ENCODE results near the gene CHODL.

CHODL gene

GRCh38 chr21:18274370-18274769 lies 29.7 kb downstream of the CHODL start:
- H3K9ac ChIP-seq, result no peak overlapping the region
- H3K27me3 ChIP-seq (ENCODE audit: control insufficient read depth, insufficient read depth, low read length), result no peaks in the 10 kb centered on the region
- H3K27ac ChIP-seq, result no peak overlapping the region
- H3K4me3 ChIP-seq (ENCODE audit: low read depth, low read length), result no peak overlapping the region
- H3K4me2 ChIP-seq (ENCODE audit: low read length), result no peak overlapping the region
- H3K36me3 ChIP-seq (ENCODE audit: control insufficient read depth, insufficient read depth, low read length), result no peaks in the 10 kb centered on the region
- H3K9me3 ChIP-seq (ENCODE audit: control insufficient read depth, low read length), result no peaks in the 10 kb centered on the region
- H3K4me1 ChIP-seq, result no peaks in the 10 kb centered on the region
- TF ChIP-seq, protein P1, sequence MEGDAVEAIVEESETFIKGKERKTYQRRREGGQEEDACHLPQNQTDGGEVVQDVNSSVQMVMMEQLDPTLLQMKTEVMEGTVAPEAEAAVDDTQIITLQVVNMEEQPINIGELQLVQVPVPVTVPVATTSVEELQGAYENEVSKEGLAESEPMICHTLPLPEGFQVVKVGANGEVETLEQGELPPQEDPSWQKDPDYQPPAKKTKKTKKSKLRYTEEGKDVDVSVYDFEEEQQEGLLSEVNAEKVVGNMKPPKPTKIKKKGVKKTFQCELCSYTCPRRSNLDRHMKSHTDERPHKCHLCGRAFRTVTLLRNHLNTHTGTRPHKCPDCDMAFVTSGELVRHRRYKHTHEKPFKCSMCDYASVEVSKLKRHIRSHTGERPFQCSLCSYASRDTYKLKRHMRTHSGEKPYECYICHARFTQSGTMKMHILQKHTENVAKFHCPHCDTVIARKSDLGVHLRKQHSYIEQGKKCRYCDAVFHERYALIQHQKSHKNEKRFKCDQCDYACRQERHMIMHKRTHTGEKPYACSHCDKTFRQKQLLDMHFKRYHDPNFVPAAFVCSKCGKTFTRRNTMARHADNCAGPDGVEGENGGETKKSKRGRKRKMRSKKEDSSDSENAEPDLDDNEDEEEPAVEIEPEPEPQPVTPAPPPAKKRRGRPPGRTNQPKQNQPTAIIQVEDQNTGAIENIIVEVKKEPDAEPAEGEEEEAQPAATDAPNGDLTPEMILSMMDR (IDR thresholded peaks at IDR 0.05), result no peak
- no peaks in the 10 kb centered on the region for H3K79me2 ChIP-seq
- H2AFZ ChIP-seq, result no peak overlapping the region

- H3K9me3 ChIP-seq (ENCODE audit: control insufficient read depth, low read length), result no peaks in the 10 kb centered on the region
These were observed 31.1 kb downstream of the CHODL start for GRCh38 chr21:18275781-18276180.

DNA sequence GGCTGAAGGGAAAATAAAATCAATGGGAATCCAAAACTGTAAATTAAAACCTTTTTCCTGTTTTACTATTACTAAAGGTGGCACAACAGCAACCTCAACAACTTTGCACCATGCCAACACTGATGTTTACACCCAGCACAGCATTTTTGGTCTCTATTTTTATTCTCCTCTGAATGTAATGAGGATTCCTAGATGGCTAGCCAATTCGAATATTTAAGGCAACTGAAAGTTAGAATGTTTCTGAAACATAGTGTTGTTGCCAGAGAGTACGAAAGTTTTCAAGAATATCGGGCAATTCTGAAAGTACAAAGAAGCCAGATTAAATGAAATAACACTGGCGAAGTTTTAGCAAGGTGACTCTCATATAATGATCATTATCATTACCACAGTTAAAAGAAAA lies 40.7 kb downstream of the CHODL start:
- Histone ChIP-seq H3K27ac (no peak overlapping the region), H3K9ac (no peak overlapping the region), H3K4me2 (ENCODE audit: low read length) (no peak overlapping the region), H3K4me1 (no peaks in the 10 kb centered on the region), H3K36me3 (ENCODE audit: control insufficient read depth, insufficient read depth, low read length) (no peaks in the 10 kb centered on the region), H3K27me3 (ENCODE audit: control insufficient read depth, insufficient read depth, low read length) (no peaks in the 10 kb centered on the region), H3K4me3 (ENCODE audit: low read depth, low read length) (no peak overlapping the region), H3K9me3 (ENCODE audit: control insufficient read depth, low read length) (no peaks in the 10 kb centered on the region), H3K79me2 (no peaks in the 10 kb centered on the region), H2AFZ (no peak overlapping the region)
- TF ChIP-seq, protein P1 (IDR thresholded peaks at IDR 0.05), result no peak

More at GRCh38 chr21:18275781-18276180, 31.1 kb downstream of the CHODL start:
- H3K36me3 ChIP-seq (ENCODE audit: control insufficient read depth, insufficient read depth, low read length), result no peaks in the 10 kb centered on the region
- no peak overlapping the region for H3K4me2 ChIP-seq (ENCODE audit: low read length)
- H3K4me3 ChIP-seq (ENCODE audit: low read depth, low read length), result no peak overlapping the region
- no peaks in the 10 kb centered on the region for H3K4me1 ChIP-seq
- H3K27me3 ChIP-seq (ENCODE audit: control insufficient read depth, insufficient read depth, low read length), result no peaks in the 10 kb centered on the region
- H2AFZ ChIP-seq, result no peak overlapping the region
- TF ChIP-seq, protein P1 (IDR thresholded peaks at IDR 0.05), result no peak
- H3K9ac ChIP-seq, result no peak overlapping the region
- no peak overlapping the region for H3K27ac ChIP-seq
- no peaks in the 10 kb centered on the region for H3K79me2 ChIP-seq

DNA sequence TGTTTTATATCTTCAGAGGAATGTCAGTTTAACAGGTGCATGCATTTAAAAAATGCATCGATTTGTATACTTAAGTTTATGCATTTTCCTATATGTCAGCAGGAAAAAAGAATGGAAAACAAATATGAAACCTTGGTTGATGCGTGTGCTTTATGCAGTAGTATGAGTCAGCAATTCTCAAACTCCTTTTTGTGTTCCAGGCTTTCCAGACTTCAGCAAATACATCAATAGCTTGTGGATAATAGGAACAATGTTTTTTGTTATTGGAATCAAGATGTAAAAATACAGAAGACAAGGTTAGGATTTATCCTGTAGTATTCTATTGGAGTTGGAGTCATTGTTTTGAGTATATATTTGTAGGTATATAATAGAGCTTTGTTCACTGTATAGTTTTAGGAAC lies 45.2 kb downstream of the CHODL start:
- Histone ChIP-seq H3K27me3 (ENCODE audit: control insufficient read depth, insufficient read depth, low read length) (no peaks in the 10 kb centered on the region), H3K4me2 (ENCODE audit: low read length) (no peak overlapping the region), H3K9ac (no peak overlapping the region), H3K4me1 (no peaks in the 10 kb centered on the region), H3K27ac (no peak overlapping the region), H3K79me2 (no peaks in the 10 kb centered on the region), H2AFZ (no peak overlapping the region), H3K36me3 (ENCODE audit: control insufficient read depth, insufficient read depth, low read length) (no peaks in the 10 kb centered on the region), H3K9me3 (ENCODE audit: control insufficient read depth, low read length) (no peaks in the 10 kb centered on the region), H3K4me3 (ENCODE audit: low read depth, low read length) (no peak overlapping the region)
- TF ChIP-seq, protein P1 (IDR thresholded peaks at IDR 0.05), result no peak

GRCh38 chr21:18294100-18294499 lies 49.5 kb downstream of the CHODL start:
- no peak overlapping the region for H2AFZ ChIP-seq
- H3K79me2 ChIP-seq, result no peaks in the 10 kb centered on the region
- no peaks in the 10 kb centered on the region for H3K27me3 ChIP-seq (ENCODE audit: control insufficient read depth, insufficient read depth, low read length)
- H3K36me3 ChIP-seq (ENCODE audit: control insufficient read depth, insufficient read depth, low read length), result no peaks in the 10 kb centered on the region
- H3K27ac ChIP-seq, result no peak overlapping the region
- TF ChIP-seq, protein P1 (IDR thresholded peaks at IDR 0.05), result no peak
- H3K9ac ChIP-seq, result no peak overlapping the region
- H3K9me3 ChIP-seq (ENCODE audit: control insufficient read depth, low read length), result no peaks in the 10 kb centered on the region
- H3K4me1 ChIP-seq, result no peaks in the 10 kb centered on the region
- no peak overlapping the region for H3K4me3 ChIP-seq (ENCODE audit: low read depth, low read length)
- H3K4me2 ChIP-seq (ENCODE audit: low read length), result no peak overlapping the region

Data from parathyroid adenoma (tissue), 2 donors.